GM12878 (cell line): ENCODE data around the gene MAPRE2. TPM values are rescaled to one million over a fixed set of nuclear protein-coding genes. Genes with fewer than 3 reads are reported as not detected.

Experiments
- RB1 ChIP-seq: fragments of 450-650 bp; formaldehyde crosslinking; IDR thresholded peaks from 2 replicates; pipeline ENCODE4 v1.6.1; 2017; ENCODE audit warnings: mild to moderate bottlenecking, borderline replicate concordance
- RCOR1 ChIP-seq: conservative IDR thresholded peaks from 2 replicates; pipeline ENCODE4 v1.6.1; 2012; ENCODE audit warnings: low read depth, low read length, improper control_type of control experiment
- SMC3 ChIP-seq: IDR thresholded peaks from 2 replicates; pipeline ENCODE4 v1.6.1; 2011; ENCODE audit warnings: low read length, improper control_type of control experiment, borderline replicate concordance
- SREBF1 ChIP-seq: IDR thresholded peaks from 2 replicates; pipeline ENCODE4 v1.6.1; 2012; ENCODE audit warnings: mild to moderate bottlenecking, low read length
- SREBF2 ChIP-seq: IDR thresholded peaks from 2 replicates; pipeline ENCODE4 v1.6.1; 2012; ENCODE audit warnings: mild to moderate bottlenecking, low read length
- WRNIP1 ChIP-seq: IDR thresholded peaks from 2 replicates; pipeline ENCODE4 v1.6.1; 2011; ENCODE audit warnings: low read depth, low read length, improper control_type of control experiment, borderline replicate concordance
- polyA plus RNA-seq, 11 experiments: library from polyadenylated mRNA; depleted of rRNA in 4 of 11; unstranded in 6 of 11; stranded (reverse) in 5 of 11; fragments of >200 nt; fragmentation: Nextera tagmentation in 4 of 11; fragmentation: Illumina TruSeq in 1 of 11; extraction: Ambion mirVana in 4 of 11; extraction: Trizol in 1 of 11; gene quantifications; 1 replicate in 1 of 11; 2 replicates in 10 of 11; pipeline versions ENCODE4 v1.2.1 to v1.2.3, GENCODE V29; 2011 to 2016; ENCODE audit warnings: inconsistent platforms in 2 of 11, missing spikeins in 2 of 11, low read depth in 1 of 11
- total RNA-seq, 4 experiments: library from RNA; depleted of rRNA in 3 of 4; stranded (reverse); fragments of >200 nt in 3 of 4; fragmentation: Illumina TruSeq in 1 of 4; extraction: Trizol in 1 of 4; gene quantifications; 2 replicates each; pipeline versions ENCODE4 v1.2.1 to v1.2.3, GENCODE V29; 2013 to 2021
- TF ChIP-seq, protein P1 (sequence below): fragments of 450-650 bp; IDR thresholded peaks from 2 replicates; pipeline ENCODE4 v1.6.1; 2017; ENCODE audit warnings: mild to moderate bottlenecking, moderate library complexity
- TF ChIP-seq, protein P2 (sequence below): fragments of 450-650 bp; IDR thresholded peaks from 2 replicates; pipeline ENCODE4 v1.6.1; 2017; ENCODE audit warnings: mild to moderate bottlenecking, low read depth, inconsistent platforms; ENCODE audit not compliant: poor library complexity, severe bottlenecking

The MAPRE2 gene
- total and polyA plus RNA-seq, 10 of the 15 experiments (the other 5 are each of a cell fraction or from before 2014, with no cell fraction given), result 11.0 to 50.6 (median 24.0) TPM

DNA sequence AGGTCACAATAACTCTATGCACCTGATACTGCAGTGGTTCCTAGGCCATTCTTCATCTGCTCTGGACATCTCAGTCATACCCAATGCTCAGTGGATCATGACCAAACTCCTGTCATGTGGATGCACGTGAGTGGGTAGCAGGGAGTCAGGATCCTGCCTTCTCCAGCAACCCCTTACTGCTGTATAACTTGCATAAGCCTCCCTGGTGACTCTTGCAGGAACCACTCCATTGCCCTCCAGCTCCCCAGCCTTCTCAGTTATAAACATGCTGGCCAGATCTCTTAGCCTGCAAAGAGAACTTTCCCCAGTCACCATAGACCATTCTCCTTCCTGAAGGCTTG lies 101.0 kb downstream of the MAPRE2 start (continued):
- TF ChIP-seq, protein P1, sequence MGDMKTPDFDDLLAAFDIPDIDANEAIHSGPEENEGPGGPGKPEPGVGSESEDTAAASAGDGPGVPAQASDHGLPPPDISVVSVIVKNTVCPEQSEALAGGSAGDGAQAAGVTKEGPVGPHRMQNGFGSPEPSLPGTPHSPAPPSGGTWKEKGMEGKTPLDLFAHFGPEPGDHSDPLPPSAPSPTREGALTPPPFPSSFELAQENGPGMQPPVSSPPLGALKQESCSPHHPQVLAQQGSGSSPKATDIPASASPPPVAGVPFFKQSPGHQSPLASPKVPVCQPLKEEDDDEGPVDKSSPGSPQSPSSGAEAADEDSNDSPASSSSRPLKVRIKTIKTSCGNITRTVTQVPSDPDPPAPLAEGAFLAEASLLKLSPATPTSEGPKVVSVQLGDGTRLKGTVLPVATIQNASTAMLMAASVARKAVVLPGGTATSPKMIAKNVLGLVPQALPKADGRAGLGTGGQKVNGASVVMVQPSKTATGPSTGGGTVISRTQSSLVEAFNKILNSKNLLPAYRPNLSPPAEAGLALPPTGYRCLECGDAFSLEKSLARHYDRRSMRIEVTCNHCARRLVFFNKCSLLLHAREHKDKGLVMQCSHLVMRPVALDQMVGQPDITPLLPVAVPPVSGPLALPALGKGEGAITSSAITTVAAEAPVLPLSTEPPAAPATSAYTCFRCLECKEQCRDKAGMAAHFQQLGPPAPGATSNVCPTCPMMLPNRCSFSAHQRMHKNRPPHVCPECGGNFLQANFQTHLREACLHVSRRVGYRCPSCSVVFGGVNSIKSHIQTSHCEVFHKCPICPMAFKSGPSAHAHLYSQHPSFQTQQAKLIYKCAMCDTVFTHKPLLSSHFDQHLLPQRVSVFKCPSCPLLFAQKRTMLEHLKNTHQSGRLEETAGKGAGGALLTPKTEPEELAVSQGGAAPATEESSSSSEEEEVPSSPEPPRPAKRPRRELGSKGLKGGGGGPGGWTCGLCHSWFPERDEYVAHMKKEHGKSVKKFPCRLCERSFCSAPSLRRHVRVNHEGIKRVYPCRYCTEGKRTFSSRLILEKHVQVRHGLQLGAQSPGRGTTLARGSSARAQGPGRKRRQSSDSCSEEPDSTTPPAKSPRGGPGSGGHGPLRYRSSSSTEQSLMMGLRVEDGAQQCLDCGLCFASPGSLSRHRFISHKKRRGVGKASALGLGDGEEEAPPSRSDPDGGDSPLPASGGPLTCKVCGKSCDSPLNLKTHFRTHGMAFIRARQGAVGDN, result no peak
- no peak for TF ChIP-seq RCOR1
- no peak for TF ChIP-seq SREBF1
- TF ChIP-seq, protein P2, sequence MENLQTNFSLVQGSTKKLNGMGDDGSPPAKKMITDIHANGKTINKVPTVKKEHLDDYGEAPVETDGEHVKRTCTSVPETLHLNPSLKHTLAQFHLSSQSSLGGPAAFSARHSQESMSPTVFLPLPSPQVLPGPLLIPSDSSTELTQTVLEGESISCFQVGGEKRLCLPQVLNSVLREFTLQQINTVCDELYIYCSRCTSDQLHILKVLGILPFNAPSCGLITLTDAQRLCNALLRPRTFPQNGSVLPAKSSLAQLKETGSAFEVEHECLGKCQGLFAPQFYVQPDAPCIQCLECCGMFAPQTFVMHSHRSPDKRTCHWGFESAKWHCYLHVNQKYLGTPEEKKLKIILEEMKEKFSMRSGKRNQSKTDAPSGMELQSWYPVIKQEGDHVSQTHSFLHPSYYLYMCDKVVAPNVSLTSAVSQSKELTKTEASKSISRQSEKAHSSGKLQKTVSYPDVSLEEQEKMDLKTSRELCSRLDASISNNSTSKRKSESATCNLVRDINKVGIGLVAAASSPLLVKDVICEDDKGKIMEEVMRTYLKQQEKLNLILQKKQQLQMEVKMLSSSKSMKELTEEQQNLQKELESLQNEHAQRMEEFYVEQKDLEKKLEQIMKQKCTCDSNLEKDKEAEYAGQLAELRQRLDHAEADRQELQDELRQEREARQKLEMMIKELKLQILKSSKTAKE, result no peak
- no peak for TF ChIP-seq WRNIP1
- no peak for TF ChIP-seq SMC3
- no peak for TF ChIP-seq SREBF2
- no peak for TF ChIP-seq RB1
